Right lobe of liver (tissue), 6 donors: ENCODE results near the gene EXOC7. TPM values are rescaled to one million over a fixed set of nuclear protein-coding genes. Genes with fewer than 3 reads are reported as not detected.

Experiments used
- ATAC-seq, 4 donors: fragments of 200-7000 bp; cut with Tn5 transposase; one replicate each; pipeline ENCODE4 v1.9.1; 2020; ENCODE audit warnings: mild to moderate bottlenecking in 4 of 4, moderate library complexity in 4 of 4
- DNase-seq, 3 donors: peaks; one replicate each; pipeline ENCODE4 v3.0.0-alpha.2; 2020
- H3K27ac ChIP-seq, 3 donors: fragments of 200-600 bp; one replicate each; pipeline ENCODE4 v1.8.0; 2022
- H3K27me3 ChIP-seq, 2 donors: fragments of 200-600 bp; one replicate each; pipeline ENCODE4 v1.8.0; 2022
- H3K36me3 ChIP-seq, 4 donors: fragments of 200-600 bp; sonication (generic) in 1 of 4; one replicate each; pipeline versions ENCODE4 v1.5.1 to v1.8.0; 2017 to 2022; ENCODE audit warnings: control low read depth in 1 of 4
- H3K4me1 ChIP-seq, 4 donors: fragments of 200-600 bp; sonication (generic) in 1 of 4; one replicate each; pipeline versions ENCODE4 v1.5.1 to v1.8.0; 2017 to 2022; ENCODE audit warnings: control low read depth in 1 of 4
- H3K4me3 ChIP-seq, 3 donors: fragments of 200-600 bp; one replicate each; pipeline ENCODE4 v1.8.0; 2022
- H3K9me3 ChIP-seq, 4 donors: fragments of 200-600 bp; sonication (generic) in 1 of 4; one replicate each; pipeline versions ENCODE4 v1.5.1 to v1.8.0; 2017 to 2022; ENCODE audit warnings: control low read depth in 1 of 4
- POLR2A ChIP-seq: fragments of 450-650 bp; IDR thresholded peaks from one replicate; pipeline ENCODE4 v1.6.1; 2017; ENCODE audit warnings: antibody characterized with exemption, mild to moderate bottlenecking
- WGBS: methylation state at CpG from one replicate; pipeline ENCODE4 v1.1.6; 2018; ENCODE audit warnings: low coverage, low lambda C conversion rate; ENCODE audit not compliant: insufficient coverage; ENCODE audit errors: missing lambda C conversion rate; 5-methylcytosine and 5-hydroxymethylcytosine counted together
- intact Hi-C, 2 donors: fragments of 100-400 bp; cut with DNase I; formaldehyde crosslinking; loops; one replicate each; pipeline versions ENCODE4 v1.11.2 to v1.14.1; 2022
- total RNA-seq, 6 experiments: library from RNA; depleted of rRNA in 2 of 6; stranded (reverse); fragments of >200 nt in 2 of 6; fragmentation: NEBNext Ultra II Directional in 3 of 6; extraction: Animal tissue kit (Norgen Biotek cat#: 25700) in 3 of 6; gene quantifications; one replicate each; pipeline versions ENCODE4 v1.1.0 to v1.2.4, GENCODE V29; 2016 to 2023
- TF ChIP-seq, protein P1 (sequence below), 4 donors: fragments of 200-600 bp in 3 of 4; fragments of 450-650 bp in 1 of 4; IDR thresholded peaks; one replicate each; pipeline versions ENCODE4 v1.5.1 to v1.8.0; 2016 to 2022; ENCODE audit warnings: antibody characterized with exemption in 4 of 4, mild to moderate bottlenecking in 2 of 4
- donor health status: DM: no; HTN: yes; CAD: no.
- donor health status: DM: no; HTN: no; CAD: no.
- donor health status: DM: no; HTN: no; CAD: no.
- donor health status: DM: no; HTN: yes; CAD: no.
- donor health status: DM: no; HTN: yes; CAD: no.

The EXOC7 gene
- total RNA-seq, 6 experiments from 2014 or later = 38.5 to 57.9 (median 50.6) TPM

DNA sequence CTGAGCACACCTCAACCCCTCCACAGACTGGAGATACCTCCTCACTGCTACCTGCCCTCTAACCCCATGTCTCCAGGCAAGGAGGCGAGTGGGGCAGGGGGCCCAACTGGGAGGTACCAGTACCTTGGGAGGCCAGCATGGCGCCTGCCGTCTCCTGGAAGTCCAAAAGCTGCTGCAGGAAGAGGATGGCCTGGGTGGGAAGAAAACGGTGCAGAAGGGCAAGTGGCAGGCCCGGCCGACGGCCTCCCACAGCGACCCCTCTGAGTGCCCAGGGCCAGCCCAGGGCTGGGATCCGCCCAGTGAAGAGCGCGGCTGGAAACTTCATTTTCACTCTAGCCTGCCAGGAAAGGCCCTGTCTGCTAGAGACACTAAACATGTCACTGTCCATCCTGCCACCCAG is 16.1 kb downstream of the EXOC7 start:
- no peaks in the 10 kb centered on the region for H3K9me3 ChIP-seq
- no CpG with 5 or more reads among the region's 11 CpGs for WGBS
- H3K4me3 ChIP-seq = no peak overlapping the region
- H3K36me3 ChIP-seq = peaks cover 0 to 61% (median 24%) of the 10 kb centered on the region in 4 donors
- ATAC-seq (no peak), DNase-seq (no peak)
- no peak overlapping the region for H3K27ac ChIP-seq
- intact Hi-C loops = no loop called here
- H3K4me1 ChIP-seq = no peaks in the 10 kb centered on the region
- TF ChIP-seq POLR2A = no peak
- H3K27me3 ChIP-seq = no peaks in the 10 kb centered on the region

DNA sequence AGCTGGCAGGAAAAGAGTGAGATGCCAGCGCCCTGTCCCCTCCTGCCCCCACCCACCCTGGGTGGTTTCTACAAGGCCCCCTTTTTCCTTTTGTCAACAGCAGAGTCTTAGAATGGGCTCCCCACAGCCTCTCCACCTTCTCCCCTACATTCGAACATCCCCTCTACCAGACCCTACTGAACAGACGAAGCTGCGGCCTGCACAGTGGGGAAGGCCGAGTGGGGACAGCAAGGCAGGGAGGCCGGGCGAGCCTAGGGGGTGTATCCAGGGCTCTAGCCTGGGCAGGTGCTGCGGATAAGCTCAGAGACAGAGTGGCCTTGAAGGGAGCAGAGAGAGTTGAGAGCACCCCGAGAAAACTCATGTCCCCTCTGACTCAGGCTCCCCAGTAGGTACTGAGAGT is 17.2 kb downstream of the EXOC7 start:
- intact Hi-C loops = no loop called here
- DNase-seq = no peak
- Histone ChIP-seq H3K27ac (no peak overlapping the region), H3K4me1 (no peaks in the 10 kb centered on the region), H3K9me3 (no peaks in the 10 kb centered on the region), H3K27me3 (no peaks in the 10 kb centered on the region), H3K36me3 (peaks cover 0 to 61% (median 24%) of the 10 kb centered on the region in 4 donors), H3K4me3 (no peak overlapping the region)
- no peak for TF ChIP-seq POLR2A
- TF ChIP-seq, protein P1, sequence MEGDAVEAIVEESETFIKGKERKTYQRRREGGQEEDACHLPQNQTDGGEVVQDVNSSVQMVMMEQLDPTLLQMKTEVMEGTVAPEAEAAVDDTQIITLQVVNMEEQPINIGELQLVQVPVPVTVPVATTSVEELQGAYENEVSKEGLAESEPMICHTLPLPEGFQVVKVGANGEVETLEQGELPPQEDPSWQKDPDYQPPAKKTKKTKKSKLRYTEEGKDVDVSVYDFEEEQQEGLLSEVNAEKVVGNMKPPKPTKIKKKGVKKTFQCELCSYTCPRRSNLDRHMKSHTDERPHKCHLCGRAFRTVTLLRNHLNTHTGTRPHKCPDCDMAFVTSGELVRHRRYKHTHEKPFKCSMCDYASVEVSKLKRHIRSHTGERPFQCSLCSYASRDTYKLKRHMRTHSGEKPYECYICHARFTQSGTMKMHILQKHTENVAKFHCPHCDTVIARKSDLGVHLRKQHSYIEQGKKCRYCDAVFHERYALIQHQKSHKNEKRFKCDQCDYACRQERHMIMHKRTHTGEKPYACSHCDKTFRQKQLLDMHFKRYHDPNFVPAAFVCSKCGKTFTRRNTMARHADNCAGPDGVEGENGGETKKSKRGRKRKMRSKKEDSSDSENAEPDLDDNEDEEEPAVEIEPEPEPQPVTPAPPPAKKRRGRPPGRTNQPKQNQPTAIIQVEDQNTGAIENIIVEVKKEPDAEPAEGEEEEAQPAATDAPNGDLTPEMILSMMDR (IDR thresholded peaks at IDR 0.05) = no peak
- ATAC-seq = no peak
- WGBS = 94% methylated on average over 9 of the region's 9 CpGs

DNA sequence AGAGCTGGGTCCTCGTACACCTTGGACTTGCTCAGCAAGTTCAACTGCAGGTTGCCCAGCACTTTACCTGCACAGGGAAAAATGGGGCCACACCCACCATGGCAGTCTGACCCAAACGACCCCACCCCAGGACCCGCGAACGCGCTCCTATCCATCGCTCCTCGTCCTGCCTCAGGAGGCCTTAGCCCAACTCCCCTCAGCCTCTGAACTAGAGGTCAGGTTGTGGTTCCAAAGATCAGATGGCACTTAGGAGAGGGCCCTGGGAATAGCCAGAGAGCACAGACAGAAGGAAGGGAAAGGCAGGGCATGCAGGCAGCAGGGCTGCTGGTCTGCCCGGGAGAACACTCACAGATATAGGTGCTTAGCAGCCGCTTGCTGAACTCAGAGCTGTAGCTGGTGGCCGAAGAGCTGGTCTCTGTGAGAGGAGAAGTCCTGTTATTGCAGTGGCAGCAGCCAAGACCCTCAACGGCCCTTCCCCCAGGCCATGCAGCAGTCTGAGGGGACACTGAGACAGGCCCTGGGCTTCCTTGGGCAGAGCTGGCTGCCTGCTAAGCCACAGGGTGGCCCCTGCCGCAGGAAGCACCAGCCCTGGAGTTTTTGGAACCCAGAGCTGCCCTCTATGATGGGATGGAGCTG is 17.7 kb downstream of the EXOC7 start:
- no peaks in the 10 kb centered on the region for H3K27me3 ChIP-seq
- H3K4me1 ChIP-seq = no peaks in the 10 kb centered on the region
- WGBS = no CpG with 5 or more reads among the region's 13 CpGs
- H3K4me3 ChIP-seq = no peak overlapping the region
- DNase-seq (no peak), ATAC-seq (no peak)
- intact Hi-C loops = no loop called here
- no peak for TF ChIP-seq POLR2A
- TF ChIP-seq, protein P1 (IDR thresholded peaks at IDR 0.05) = no peak
- peaks cover 0 to 59% (median 24%) of the 10 kb centered on the region in 4 donors for H3K36me3 ChIP-seq
- no peak overlapping the region for H3K27ac ChIP-seq
- no peaks in the 10 kb centered on the region for H3K9me3 ChIP-seq

DNA sequence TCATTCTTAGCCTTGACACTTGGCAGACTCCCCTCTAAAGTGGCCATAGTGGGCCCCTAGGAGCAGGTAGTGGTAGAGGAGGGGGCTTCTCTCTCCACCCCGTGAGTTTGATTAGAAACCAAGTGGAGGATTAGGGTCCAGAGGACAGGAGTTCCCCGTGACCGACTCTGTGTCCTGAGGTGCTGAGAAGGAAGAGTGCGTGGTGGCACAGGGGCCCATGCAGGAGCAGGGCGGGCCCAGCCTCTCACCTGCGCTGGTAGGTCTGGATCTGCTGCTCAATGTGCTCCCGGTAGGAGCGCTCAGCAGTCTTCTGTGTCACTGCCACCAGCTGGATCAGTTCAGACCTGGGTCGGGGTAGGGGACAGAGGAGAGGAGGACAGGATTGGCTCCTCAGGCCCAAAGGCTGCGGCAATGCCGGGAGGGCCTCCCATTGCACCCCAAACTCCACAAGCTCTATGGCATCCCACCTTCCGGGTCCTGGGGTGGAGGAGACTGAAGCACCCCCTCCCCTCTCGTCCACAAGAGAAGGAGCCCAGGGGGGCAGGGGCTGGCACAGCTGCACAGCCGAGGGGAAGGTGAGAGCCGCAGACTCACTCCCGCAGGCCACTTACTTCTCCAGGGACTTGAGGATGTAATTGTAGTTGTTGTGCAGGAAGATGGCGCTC is 18.4 kb downstream of the EXOC7 start:
- TF ChIP-seq, protein P1 (IDR thresholded peaks at IDR 0.05) = no peak
- no peak for TF ChIP-seq POLR2A
- WGBS = 0% methylated on average over 1 of the region's 17 CpGs
- Histone ChIP-seq H3K36me3 (peaks cover 0 to 56% (median 23%) of the 10 kb centered on the region in 4 donors), H3K27me3 (no peaks in the 10 kb centered on the region), H3K4me3 (no peak overlapping the region), H3K27ac (no peak overlapping the region), H3K4me1 (no peaks in the 10 kb centered on the region), H3K9me3 (no peaks in the 10 kb centered on the region)
- ATAC-seq (no peak), DNase-seq (no peak)
- intact Hi-C loops = no loop called here

DNA sequence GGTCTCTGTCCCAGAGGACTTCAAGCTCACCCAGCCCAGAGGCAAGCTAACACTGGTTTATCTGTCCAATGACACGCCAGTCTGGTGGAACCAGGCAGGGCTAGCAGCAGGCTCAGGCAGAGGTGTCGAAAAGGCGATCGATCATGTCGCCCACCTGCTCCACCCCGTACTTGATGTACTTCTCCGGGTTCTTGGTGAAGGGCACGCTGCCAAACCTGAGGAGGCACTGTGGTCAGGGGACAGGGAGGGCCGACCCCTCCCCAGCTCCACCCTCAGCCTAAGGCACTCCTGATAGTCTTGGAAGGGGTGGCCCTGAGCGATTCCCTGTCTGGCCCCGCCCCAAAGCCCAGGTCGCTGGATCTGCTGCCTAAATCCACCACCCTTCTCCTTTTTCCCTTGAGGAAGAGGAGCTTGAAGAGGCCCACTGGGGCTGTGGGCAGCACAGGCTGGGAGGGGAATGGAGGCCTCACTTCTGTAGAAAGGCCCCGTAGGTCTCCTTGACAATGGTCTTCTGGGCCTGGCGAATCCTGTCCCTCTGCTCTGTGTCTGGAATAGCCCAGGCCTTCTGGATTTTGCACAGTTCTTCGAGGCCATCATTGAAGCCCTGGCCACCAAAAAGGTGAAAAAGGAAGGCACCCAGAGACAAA is 19.9 kb downstream of the EXOC7 start:
- Histone ChIP-seq H3K36me3 (peaks cover 0 to 42% (median 14%) of the 10 kb centered on the region in 4 donors), H3K27me3 (no peaks in the 10 kb centered on the region), H3K9me3 (no peaks in the 10 kb centered on the region), H3K4me1 (no peaks in the 10 kb centered on the region), H3K4me3 (no peak overlapping the region), H3K27ac (no peak overlapping the region)
- no peak for ATAC-seq
- intact Hi-C loops = no loop called here
- no CpG with 5 or more reads among the region's 15 CpGs for WGBS
- peak in 2 of 3 donors; percentile 49 to 55 for DNase-seq
- TF ChIP-seq, protein P1 (IDR thresholded peaks at IDR 0.05) = no peak
- TF ChIP-seq POLR2A = no peak
